Panc1 (cell line): Measurements from ENCODE around the gene PIN1. TPM values are rescaled to one million over a fixed set of nuclear protein-coding genes. Genes with fewer than 3 reads are reported as not detected.

Experiments
- ATAC-seq: fragments of 200-7000 bp; cut with Tn5 transposase; 2 replicates; pipeline ENCODE4 v1.9.1; 2020; ENCODE audit warnings: mild to moderate bottlenecking, moderate library complexity
- BruUV-seq: library from RNA; stranded (reverse); fragments of 400-500 nt; replicated peaks from 2 replicates; lab custom pipeline; 2021; lab: Mats Ljungman, UMichigan
- CTCF ChIA-PET: fragments of 300-600 bp; sonication (Branson Sonifier 250); formaldehyde crosslinking; loops from one replicate; lab custom pipeline; 2022; ENCODE audit warnings: antibody characterized with exemption; lab: Charles Lee
- POLR2A ChIA-PET: fragments of 300-600 bp; sonication (Branson Sonifier 250); formaldehyde crosslinking; loops from one replicate; lab custom pipeline; 2022; ENCODE audit warnings: antibody characterized with exemption; lab: Charles Lee
- DNase-seq: peaks from one replicate; pipeline ENCODE4 v3.0.0-alpha.2; 2010; ENCODE audit warnings: low read depth, low spot score
- H3K27ac ChIP-seq: 2 replicates; pipeline ENCODE4 v1.5.1; 2011; ENCODE audit warnings: mild to moderate bottlenecking, low read length, inconsistent platforms
- H3K27me3 ChIP-seq: fragments of 200-500 bp; sonication (Bioruptor generic); 2 replicates; pipeline ENCODE4 v1.6.0; 2014; ENCODE audit warnings: low read length, inconsistent platforms; ENCODE audit not compliant: control insufficient read depth, insufficient read depth
- H3K36me3 ChIP-seq: fragments of 200-500 bp; sonication (Bioruptor generic); 2 replicates; pipeline ENCODE4 v1.5.1; 2014; ENCODE audit warnings: inconsistent platforms, mild to moderate bottlenecking, low read length, moderate library complexity; ENCODE audit not compliant: control insufficient read depth, insufficient read depth
- H3K4me1 ChIP-seq: 2 replicates; pipeline ENCODE4 v1.5.1; 2011; ENCODE audit warnings: inconsistent platforms, mild to moderate bottlenecking, low read length, moderate library complexity; ENCODE audit not compliant: control insufficient read depth, insufficient read depth
- H3K4me3 ChIP-seq, 2 experiments: 2 replicates each; pipeline ENCODE4 v1.5.1; 2011 to 2012; ENCODE audit warnings: low read depth in 2 of 2, low read length in 2 of 2, mild to moderate bottlenecking in 2 of 2, inconsistent platforms in 1 of 2, moderate library complexity in 1 of 2
- H3K9me3 ChIP-seq: fragments of 200-500 bp; sonication (Bioruptor generic); 2 replicates; pipeline ENCODE4 v1.5.1; 2014; ENCODE audit warnings: low read depth, mild to moderate bottlenecking, inconsistent platforms, low read length, moderate library complexity; ENCODE audit not compliant: control insufficient read depth, insufficient read depth
- POLR2AphosphoS5 ChIP-seq: IDR thresholded peaks from 2 replicates; pipeline ENCODE4 v1.6.1; 2012; ENCODE audit warnings: mild to moderate bottlenecking, low read depth, low read length, moderate library complexity
- REST ChIP-seq, 2 experiments: IDR thresholded peaks; 2 replicates each; pipeline ENCODE4 v1.6.1; 2011 to 2012; ENCODE audit warnings: low read depth in 2 of 2, control low read depth in 1 of 2, low read length in 1 of 2, mild to moderate bottlenecking in 1 of 2, moderate library complexity in 1 of 2; ENCODE audit not compliant: insufficient read depth in 1 of 2
- SIN3A ChIP-seq: IDR thresholded peaks from 2 replicates; pipeline ENCODE4 v1.6.1; 2012; ENCODE audit warnings: low read depth, mild to moderate bottlenecking, low read length, moderate library complexity, borderline replicate concordance; ENCODE audit not compliant: insufficient read depth
- TCF7L2 ChIP-seq: IDR thresholded peaks from 2 replicates; pipeline ENCODE4 v1.6.1; 2011; ENCODE audit warnings: mild to moderate bottlenecking, low read depth, low read length, inconsistent platforms
- in situ Hi-C: cut with HindIII; loops from 2 replicates; pipeline ENCODE4 v1.10.0; 2016; ENCODE audit warnings: low sequenced_read_pairs, low pct_unique_long_range_greater_than_20kb
- intact Hi-C: fragments of 100-400 bp; cut with micrococcal nuclease; formaldehyde crosslinking; loops from one replicate; pipeline ENCODE4 v1.10.0; 2022; ENCODE audit not compliant: unreplicated experiment
- total RNA-seq: library from RNA; stranded (reverse); gene quantifications from one replicate; pipeline ENCODE4 v1.2.1, GENCODE V29; 2021; ENCODE audit not compliant: unreplicated experiment
- TF ChIP-seq, protein P1 (sequence below): fragments of 450-650 bp; IDR thresholded peaks from 2 replicates; pipeline ENCODE4 v1.5.1; 2017; ENCODE audit warnings: mild to moderate bottlenecking

Gene PIN1
- total RNA-seq, 1 experiment from 2014 or later = 102 TPM

- H3K4me1 ChIP-seq = peaks cover 3% of the 10 kb centered on the region; the same call in 1 of the 2 replicates
- ATAC-seq = peak; percentile 62; the same call in 1 of the 2 replicates
- ChIA-PET POLR2A (interaction anchor here (0.6 kb wide), 1 partner anchor 46 kb away, joined by 9 read pairs; no protein-coding TSS in a partner anchor), CTCF (no interaction called here)
- TF ChIP-seq SIN3A = no peak
- TF ChIP-seq POLR2AphosphoS5 = no peak
- TF ChIP-seq, protein P1, sequence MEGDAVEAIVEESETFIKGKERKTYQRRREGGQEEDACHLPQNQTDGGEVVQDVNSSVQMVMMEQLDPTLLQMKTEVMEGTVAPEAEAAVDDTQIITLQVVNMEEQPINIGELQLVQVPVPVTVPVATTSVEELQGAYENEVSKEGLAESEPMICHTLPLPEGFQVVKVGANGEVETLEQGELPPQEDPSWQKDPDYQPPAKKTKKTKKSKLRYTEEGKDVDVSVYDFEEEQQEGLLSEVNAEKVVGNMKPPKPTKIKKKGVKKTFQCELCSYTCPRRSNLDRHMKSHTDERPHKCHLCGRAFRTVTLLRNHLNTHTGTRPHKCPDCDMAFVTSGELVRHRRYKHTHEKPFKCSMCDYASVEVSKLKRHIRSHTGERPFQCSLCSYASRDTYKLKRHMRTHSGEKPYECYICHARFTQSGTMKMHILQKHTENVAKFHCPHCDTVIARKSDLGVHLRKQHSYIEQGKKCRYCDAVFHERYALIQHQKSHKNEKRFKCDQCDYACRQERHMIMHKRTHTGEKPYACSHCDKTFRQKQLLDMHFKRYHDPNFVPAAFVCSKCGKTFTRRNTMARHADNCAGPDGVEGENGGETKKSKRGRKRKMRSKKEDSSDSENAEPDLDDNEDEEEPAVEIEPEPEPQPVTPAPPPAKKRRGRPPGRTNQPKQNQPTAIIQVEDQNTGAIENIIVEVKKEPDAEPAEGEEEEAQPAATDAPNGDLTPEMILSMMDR = no peak
- TF ChIP-seq TCF7L2 = no peak
- no peak for TF ChIP-seq REST (IDR thresholded peaks at IDR 0.05; ENCODE audit: insufficient read depth in 1 of 2, low read depth in 2 of 2, low read length in 1 of 2)
- H3K27me3 ChIP-seq = no peaks in the 10 kb centered on the region
- no peak overlapping the region for H3K27ac ChIP-seq
- no peaks in the 10 kb centered on the region for H3K9me3 ChIP-seq
- intact Hi-C loops = no loop called here
- no peaks in the 10 kb centered on the region for H3K36me3 ChIP-seq
- no TSS peak for BruUV-seq
- in situ Hi-C loops = no loop called here
- H3K4me3 ChIP-seq = no peak overlapping the region
- no peak for DNase-seq
These were observed 42.8 kb downstream of the PIN1 start for GRCh38 chr19:9877780-9878510.

DNA sequence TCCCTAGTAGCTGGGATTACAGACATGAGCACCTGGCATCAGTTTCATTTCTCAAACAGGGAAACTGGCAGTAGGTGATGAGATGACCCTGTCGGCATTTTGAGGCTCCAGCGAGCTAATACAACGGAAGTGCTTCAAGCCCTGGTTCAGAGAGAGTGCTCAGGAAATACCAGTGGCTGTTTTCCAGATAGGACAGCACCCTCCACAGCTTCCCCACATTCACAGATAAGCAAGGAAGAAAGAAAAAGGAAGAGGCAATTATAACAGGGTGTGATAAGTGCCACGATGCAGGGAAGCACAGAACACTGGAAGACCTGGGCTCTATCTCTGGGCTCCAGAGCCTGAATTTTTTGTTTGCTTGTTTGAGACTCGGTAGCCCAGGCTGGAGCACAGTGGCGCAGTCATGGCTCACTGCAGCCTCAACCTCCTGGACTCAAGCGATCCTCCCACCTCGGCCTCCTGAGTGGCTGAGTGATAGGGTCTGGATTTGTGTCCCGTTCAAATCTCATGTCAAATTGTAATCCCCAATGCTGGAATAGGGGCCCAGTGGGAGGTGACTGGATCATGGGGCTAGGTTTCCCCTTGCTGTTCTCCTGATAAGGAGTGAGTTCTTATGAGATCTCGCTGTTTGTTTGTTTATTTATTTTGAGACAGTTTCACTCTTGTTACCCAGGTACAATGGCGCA is 43.5 kb downstream of the PIN1 start:
- peaks cover 6% of the 10 kb centered on the region; the same call in 1 of the 2 replicates for H3K4me1 ChIP-seq
- ChIA-PET POLR2A (interaction anchor here (0.6 kb wide), 1 partner anchor 46 kb away, joined by 9 read pairs; no protein-coding TSS in a partner anchor), CTCF (no interaction called here)
- intact Hi-C loops = no loop called here
- no peaks in the 10 kb centered on the region for H3K27me3 ChIP-seq
- no peaks in the 10 kb centered on the region for H3K9me3 ChIP-seq
- no peak overlapping the region for H3K4me3 ChIP-seq
- DNase-seq (no peak), ATAC-seq (no peak)
- no peaks in the 10 kb centered on the region for H3K36me3 ChIP-seq
- no peak overlapping the region for H3K27ac ChIP-seq
- in situ Hi-C loops = no loop called here
- no TSS peak for BruUV-seq
- TF ChIP-seq SIN3A (no peak), REST (IDR thresholded peaks at IDR 0.05; ENCODE audit: insufficient read depth in 1 of 2, low read depth in 2 of 2, low read length in 1 of 2) (no peak), POLR2AphosphoS5 (no peak), TCF7L2 (no peak)
- TF ChIP-seq, protein P1 = no peak
